Body of pancreas (tissue), 4 donors: ENCODE data around the gene MATN1.

Experiments
- CTCF ChIP-seq, 7 experiments: fragments of 450-650 bp in 4 of 7; fragments of 200-600 bp in 3 of 7; sonication (generic) in 3 of 7; IDR thresholded peaks; one replicate each; pipeline ENCODE4 v1.5.1; 2016 to 2019; ENCODE audit warnings: antibody characterized with exemption in 7 of 7
- POLR2A ChIP-seq, 3 donors: fragments of 450-650 bp; IDR thresholded peaks; one replicate each; pipeline ENCODE4 v1.6.1; 2016; ENCODE audit warnings: antibody characterized with exemption in 3 of 3, mild to moderate bottlenecking in 2 of 3

GRCh38 chr1:30672661-30673060 lies 50.7 kb downstream of the MATN1 start:
- TF ChIP-seq CTCF (IDR thresholded peaks at IDR 0.05) = no peak
- no peak for TF ChIP-seq POLR2A (IDR thresholded peaks at IDR 0.05)
